Jurkat, Clone E6-1 (cell line): Measurements from ENCODE around the gene PLIN4.

Experiments used
- DNase-seq: peaks from one replicate; pipeline ENCODE4 v3.0.0-alpha.2; 2011; ENCODE audit warnings: low read depth, low spot score
- H3K4me3 ChIP-seq: 2 replicates; pipeline ENCODE4 v1.5.1; 2011; ENCODE audit warnings: mild to moderate bottlenecking, low read length, control low read depth, moderate library complexity

Gene PLIN4

GRCh38 chr19:4513248-4513647, 5.0 kb downstream of the PLIN4 start:
- DNase-seq: no peak
- no peak overlapping the region for H3K4me3 ChIP-seq

GRCh38 chr19:4512070-4512469, 6.2 kb downstream of the PLIN4 start:
- no peak overlapping the region for H3K4me3 ChIP-seq
- DNase-seq: no peak

- no peak overlapping the region for H3K4me3 ChIP-seq
- no peak for DNase-seq
These were observed 6.8 kb downstream of the PLIN4 start for GRCh38 chr19:4511300-4512054.

GRCh38 chr19:4510435-4511255, 7.6 kb downstream of the PLIN4 start:
- DNase-seq: no peak
- no peak overlapping the region for H3K4me3 ChIP-seq

- no peak overlapping the region for H3K4me3 ChIP-seq
- no peak for DNase-seq
These were observed 9.6 kb downstream of the PLIN4 start for GRCh38 chr19:4508698-4509097.

GRCh38 chr19:4507804-4508203, 10.5 kb downstream of the PLIN4 start:
- no peak for DNase-seq
- no peak overlapping the region for H3K4me3 ChIP-seq

- no peak overlapping the region for H3K4me3 ChIP-seq
- no peak for DNase-seq
These were observed 11.2 kb downstream of the PLIN4 start for GRCh38 chr19:4507150-4507452.

GRCh38 chr19:4506449-4507149, 11.7 kb downstream of the PLIN4 start:
- no peak for DNase-seq
- H3K4me3 ChIP-seq: no peak overlapping the region

GRCh38 chr19:4505570-4506448, 12.5 kb downstream of the PLIN4 start:
- no peak for DNase-seq

GRCh38 chr19:4504891-4505569, 13.3 kb downstream of the PLIN4 start:
- no peak overlapping the region for H3K4me3 ChIP-seq
- DNase-seq: no peak

More at GRCh38 chr19:4505570-4506448, 12.5 kb downstream of the PLIN4 start:
- no peak overlapping the region for H3K4me3 ChIP-seq

GRCh38 chr19:4504297-4504701, 14.0 kb downstream of the PLIN4 start:
- no peak for DNase-seq
- H3K4me3 ChIP-seq: no peak overlapping the region

- no peak for DNase-seq
- no peak overlapping the region for H3K4me3 ChIP-seq
These were observed 14.5 kb downstream of the PLIN4 start for GRCh38 chr19:4503825-4504170.

GRCh38 chr19:4503132-4503824, 15.0 kb downstream of the PLIN4 start:
- no peak for DNase-seq
- H3K4me3 ChIP-seq: no peak overlapping the region

- H3K4me3 ChIP-seq: no peak overlapping the region
- DNase-seq: no peak
These were observed 15.8 kb downstream of the PLIN4 start for GRCh38 chr19:4502282-4503131.

GRCh38 chr19:4501691-4502090, 16.6 kb downstream of the PLIN4 start:
- no peak overlapping the region for H3K4me3 ChIP-seq
- no peak for DNase-seq

GRCh38 chr19:4500841-4501591, 17.3 kb downstream of the PLIN4 start:
- H3K4me3 ChIP-seq: no peak overlapping the region
- DNase-seq: no peak

- DNase-seq: no peak
- no peak overlapping the region for H3K4me3 ChIP-seq
These were observed 18.4 kb downstream of the PLIN4 start for GRCh38 chr19:4499855-4500254.
